ENCODE data around the gene VEGFB. TPM values are rescaled to one million over a fixed set of nuclear protein-coding genes. Genes with fewer than 3 reads are reported as not detected.
A peak's percentile ranks its signal among the peaks of the same experiment; 100 is the strongest.

VEGFB gene
- total and polyA plus RNA-seq, 5 donors, result 290 to 377 (median 341) TPM

GRCh38 chr11:64264371-64264852 lies 30.0 kb downstream of the VEGFB start:
- Histone ChIP-seq H3K9me3 (ENCODE audit: control insufficient read depth, low read length) (no peaks in the 10 kb centered on the region), H3K4me1 (ENCODE audit: control insufficient read depth, insufficient read depth, low read length) (no peaks in the 10 kb centered on the region), H3K27me3 (ENCODE audit: control insufficient read depth, insufficient read depth) (no peaks in the 10 kb centered on the region), H3K4me3 (ENCODE audit: low read length) (no peak overlapping the region), H3K27ac (ENCODE audit: low read length) (no peak overlapping the region)
- WGBS, result 87% methylated on average over 10 of the region's 10 CpGs
- DNase-seq, result peak in 2 of 3 donors; percentile 31 to 57
- no peak for ATAC-seq
- intact Hi-C loops (cut with DNase I), result no loop called here

- Histone ChIP-seq H3K27ac (ENCODE audit: low read length) (no peak overlapping the region), H3K27me3 (ENCODE audit: control insufficient read depth, insufficient read depth) (no peaks in the 10 kb centered on the region), H3K9me3 (ENCODE audit: control insufficient read depth, low read length) (no peaks in the 10 kb centered on the region), H3K4me3 (ENCODE audit: low read length) (no peak overlapping the region), H3K4me1 (ENCODE audit: control insufficient read depth, insufficient read depth, low read length) (no peaks in the 10 kb centered on the region)
- DNase-seq (peak in 2 of 3 donors; percentile 61), ATAC-seq (no peak)
- intact Hi-C loops (cut with DNase I), result no loop called here
- WGBS, result 93% methylated on average over 35 of the region's 35 CpGs
Measured at GRCh38 chr11:64265176-64266160, 31.1 kb downstream of the VEGFB start.

DNA sequence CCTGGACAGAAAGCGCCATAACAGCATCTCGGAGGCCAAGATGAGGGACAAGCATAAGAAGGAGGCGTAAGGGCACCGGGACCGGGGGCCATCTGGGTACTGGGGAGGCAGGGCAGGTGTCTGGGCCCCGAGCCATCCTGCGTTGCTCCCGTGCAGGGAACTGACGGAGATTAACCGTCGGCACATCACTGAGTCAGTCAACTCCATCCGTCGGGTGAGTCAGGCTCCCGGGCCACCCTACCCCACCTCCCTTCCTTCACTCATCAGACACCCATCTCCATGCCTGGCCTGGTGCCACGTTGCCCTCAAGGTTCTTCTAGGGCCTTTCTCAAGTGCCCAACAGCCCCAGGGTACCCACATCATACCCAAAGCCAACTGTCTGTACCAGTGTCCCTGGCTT lies 32.0 kb downstream of the VEGFB start:
- intact Hi-C loops (cut with DNase I), result no loop called here
- WGBS, result 90% methylated on average over 15 of the region's 15 CpGs
- H3K9me3 ChIP-seq (ENCODE audit: control insufficient read depth, low read length), result no peaks in the 10 kb centered on the region
- H3K27me3 ChIP-seq (ENCODE audit: control insufficient read depth, insufficient read depth), result no peaks in the 10 kb centered on the region
- no peak overlapping the region for H3K27ac ChIP-seq (ENCODE audit: low read length)
- no peaks in the 10 kb centered on the region for H3K4me1 ChIP-seq (ENCODE audit: control insufficient read depth, insufficient read depth, low read length)
- DNase-seq (peak in 2 of 3 donors; percentile 71 to 72), ATAC-seq (no peak)
- no peak overlapping the region for H3K4me3 ChIP-seq (ENCODE audit: low read length)

GRCh38 chr11:64267207-64267945 lies 33.0 kb downstream of the VEGFB start:
- no peaks in the 10 kb centered on the region for H3K27me3 ChIP-seq (ENCODE audit: control insufficient read depth, insufficient read depth)
- H3K9me3 ChIP-seq (ENCODE audit: control insufficient read depth, low read length), result no peaks in the 10 kb centered on the region
- 74% methylated on average over 27 of the region's 27 CpGs for WGBS
- no peak overlapping the region for H3K4me3 ChIP-seq (ENCODE audit: low read length)
- ATAC-seq (no peak), DNase-seq (peak in 2 of 3 donors; percentile 77 to 83)
- no peaks in the 10 kb centered on the region for H3K4me1 ChIP-seq (ENCODE audit: control insufficient read depth, insufficient read depth, low read length)
- intact Hi-C loops (cut with DNase I), result no loop called here
- H3K27ac ChIP-seq (ENCODE audit: low read length), result peak overlapping the region; percentile 87

GRCh38 chr11:64268025-64268892 lies 33.9 kb downstream of the VEGFB start:
- ATAC-seq (peak; percentile 3 to 26), DNase-seq (peak; percentile 88 to 94 (median 92))
- H3K4me1 ChIP-seq (ENCODE audit: control insufficient read depth, insufficient read depth, low read length), result no peaks in the 10 kb centered on the region
- no peaks in the 10 kb centered on the region for H3K9me3 ChIP-seq (ENCODE audit: control insufficient read depth, low read length)
- 26% methylated on average over 23 of the region's 23 CpGs for WGBS
- intact Hi-C loops (cut with DNase I), result no loop called here
- H3K27ac ChIP-seq (ENCODE audit: low read length), result peak overlapping the region; percentile 87
- no peaks in the 10 kb centered on the region for H3K27me3 ChIP-seq (ENCODE audit: control insufficient read depth, insufficient read depth)
- H3K4me3 ChIP-seq (ENCODE audit: low read length), result peak overlapping the region; percentile 46

GRCh38 chr11:64268893-64269539 lies 34.6 kb downstream of the VEGFB start:
- H3K4me3 ChIP-seq (ENCODE audit: low read length), result peak overlapping the region; percentile 46
- no peaks in the 10 kb centered on the region for H3K9me3 ChIP-seq (ENCODE audit: control insufficient read depth, low read length)
- H3K4me1 ChIP-seq (ENCODE audit: control insufficient read depth, insufficient read depth, low read length), result no peaks in the 10 kb centered on the region
- DNase-seq (peak; percentile 82 to 88 (median 88)), ATAC-seq (peak; percentile 12 to 38)
- peak overlapping the region; percentile 87 for H3K27ac ChIP-seq (ENCODE audit: low read length)
- intact Hi-C loops (cut with DNase I), result no loop called here
- no peaks in the 10 kb centered on the region for H3K27me3 ChIP-seq (ENCODE audit: control insufficient read depth, insufficient read depth)
- under 1% methylated on average over 34 of the region's 34 CpGs for WGBS

- Histone ChIP-seq H3K9me3 (ENCODE audit: control insufficient read depth, low read length) (no peaks in the 10 kb centered on the region), H3K4me3 (ENCODE audit: low read length) (peak overlapping the region; percentile 69), H3K27me3 (ENCODE audit: control insufficient read depth, insufficient read depth) (no peaks in the 10 kb centered on the region), H3K4me1 (ENCODE audit: control insufficient read depth, insufficient read depth, low read length) (no peaks in the 10 kb centered on the region), H3K27ac (ENCODE audit: low read length) (peak overlapping the region; percentile 99)
- intact Hi-C loops (cut with DNase I), result no loop called here
- under 1% methylated on average over 58 of the region's 58 CpGs for WGBS
- DNase-seq (peak; percentile 97 to 99 (median 99)), ATAC-seq (peak; percentile 87 to 92)
Measured at GRCh38 chr11:64269540-64270220, 35.3 kb downstream of the VEGFB start.

- Histone ChIP-seq H3K4me3 (ENCODE audit: low read length) (no peak overlapping the region), H3K9me3 (ENCODE audit: control insufficient read depth, low read length) (no peaks in the 10 kb centered on the region), H3K27ac (ENCODE audit: low read length) (no peak overlapping the region), H3K4me1 (ENCODE audit: control insufficient read depth, insufficient read depth, low read length) (no peaks in the 10 kb centered on the region), H3K27me3 (ENCODE audit: control insufficient read depth, insufficient read depth) (no peaks in the 10 kb centered on the region)
- ATAC-seq (no peak), DNase-seq (peak in 1 of 3 donors; percentile 39)
- 89% methylated on average over 15 of the region's 15 CpGs for WGBS
- intact Hi-C loops (cut with DNase I), result no loop called here
Measured at GRCh38 chr11:64275031-64275800, 40.8 kb downstream of the VEGFB start.

- WGBS, result 89% methylated on average over 2 of the region's 2 CpGs
- ATAC-seq (no peak), DNase-seq (no peak)
- no peaks in the 10 kb centered on the region for H3K9me3 ChIP-seq (ENCODE audit: control insufficient read depth, low read length)
- no peaks in the 10 kb centered on the region for H3K4me1 ChIP-seq (ENCODE audit: control insufficient read depth, insufficient read depth, low read length)
- intact Hi-C loops (cut with DNase I), result no loop called here
- no peak overlapping the region for H3K27ac ChIP-seq (ENCODE audit: low read length)
- H3K4me3 ChIP-seq (ENCODE audit: low read length), result no peak overlapping the region
- no peaks in the 10 kb centered on the region for H3K27me3 ChIP-seq (ENCODE audit: control insufficient read depth, insufficient read depth)
Measured at GRCh38 chr11:64275841-64276240, 41.5 kb downstream of the VEGFB start.

Measured in right cardiac atrium (tissue), 5 donors.